Breast epithelium (tissue), 4 donors: Measurements from ENCODE around the gene EIF3I. TPM values are rescaled to one million over a fixed set of nuclear protein-coding genes. Genes with fewer than 3 reads are reported as not detected.

ENCODE experiments used
- DNase-seq, 2 donors: peaks; one replicate each; pipeline ENCODE4 v3.0.0-alpha.2; 2019; ENCODE audit warnings: low spot score in 2 of 2
- H3K27ac ChIP-seq, 2 donors: fragments of 200-600 bp; sonication (generic) in 1 of 2; one replicate each; pipeline ENCODE4 v1.5.1; 2016 to 2019; ENCODE audit warnings: mild to moderate bottlenecking in 1 of 2
- H3K27me3 ChIP-seq, 2 donors: fragments of 200-600 bp; sonication (generic) in 1 of 2; one replicate each; pipeline versions ENCODE4 v1.5.1 to v1.6.0; 2017 to 2019; ENCODE audit warnings: control low read depth in 1 of 2, mild to moderate bottlenecking in 1 of 2
- H3K36me3 ChIP-seq: fragments of 200-600 bp; one replicate; pipeline ENCODE4 v1.5.1; 2019
- H3K4me1 ChIP-seq, 2 donors: fragments of 200-600 bp; sonication (generic); one replicate each; pipeline ENCODE4 v1.5.1; 2016 to 2019; ENCODE audit warnings: control low read depth in 1 of 2
- H3K4me3 ChIP-seq, 3 donors: fragments of 200-600 bp; sonication (generic); 1 replicate in 2 of 3; 2 replicates in 1 of 3; pipeline ENCODE4 v1.5.1; 2016 to 2019; ENCODE audit warnings: mild to moderate bottlenecking in 3 of 3, moderate library complexity in 2 of 3
- H3K9me3 ChIP-seq, 2 donors: fragments of 200-600 bp; sonication (generic) in 1 of 2; one replicate each; pipeline ENCODE4 v1.5.1; 2016 to 2019; ENCODE audit warnings: control low read depth in 1 of 2
- CTCF ChIP-seq, 3 donors: fragments of 450-650 bp; IDR thresholded peaks; one replicate each; pipeline ENCODE4 v1.5.1; 2016 to 2017; ENCODE audit warnings: antibody characterized with exemption in 3 of 3, mild to moderate bottlenecking in 3 of 3, moderate library complexity in 3 of 3
- POLR2A ChIP-seq: fragments of 450-650 bp; IDR thresholded peaks from one replicate; pipeline ENCODE4 v1.6.1; 2016; ENCODE audit warnings: antibody characterized with exemption, mild to moderate bottlenecking, moderate library complexity
- POLR2AphosphoS5 ChIP-seq, 3 donors: sonication (generic); formaldehyde crosslinking; IDR thresholded peaks; one replicate each; pipeline ENCODE4 v1.6.1; 2017; ENCODE audit warnings: antibody characterized with exemption in 3 of 3
- intact Hi-C: fragments of 100-400 bp; cut with DNase I; formaldehyde crosslinking; loops from one replicate; pipeline ENCODE4 v1.15.1; 2023; ENCODE audit warnings: low total_unique reads
- total RNA-seq, 3 donors: library from RNA; depleted of rRNA; stranded (reverse); fragments of >200 nt; gene quantifications; one replicate each; pipeline ENCODE4 v1.1.0, GENCODE V29; 2016

The EIF3I gene
- total RNA-seq, 3 donors from 2014 or later: 177 to 222 (median 190) TPM

DNA sequence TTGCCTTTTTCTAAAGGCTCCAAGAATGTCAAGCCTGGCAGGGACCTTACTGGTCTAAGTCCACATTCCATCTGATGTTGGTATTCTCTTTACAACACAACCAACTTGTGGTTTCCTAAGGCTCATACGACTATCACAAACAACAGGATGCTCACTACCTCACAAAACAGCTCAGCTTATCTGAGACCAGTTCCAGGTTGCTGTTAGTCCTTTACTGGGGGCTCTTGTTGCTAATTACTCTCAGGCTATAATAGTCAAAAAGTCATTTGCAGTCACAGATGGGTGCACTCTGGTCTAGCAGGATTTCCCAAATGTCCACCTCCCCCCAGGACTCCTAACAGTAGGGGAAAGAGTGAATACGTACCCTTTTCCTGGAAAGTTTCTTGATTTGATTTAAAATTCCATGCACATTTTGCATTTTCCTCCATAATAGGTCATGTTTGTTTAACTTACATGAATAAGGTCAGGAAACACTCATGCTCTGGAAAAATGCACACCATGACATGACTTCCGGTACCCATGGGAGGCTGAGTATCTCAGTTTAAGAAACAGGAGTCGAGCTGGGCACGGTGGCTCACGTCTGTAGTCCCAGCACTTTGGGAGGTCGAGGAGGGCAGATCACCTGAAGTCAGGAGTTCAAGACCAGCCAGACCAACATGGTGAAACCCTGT lies 44.8 kb downstream of the EIF3I start:
- Histone ChIP-seq H3K4me1 (no peaks in the 10 kb centered on the region), H3K27ac (no peak overlapping the region), H3K9me3 (no peaks in the 10 kb centered on the region), H3K27me3 (no peaks in the 10 kb centered on the region), H3K4me3 (no peak overlapping the region), H3K36me3 (no peaks in the 10 kb centered on the region)
- intact Hi-C loops: no loop called here
- TF ChIP-seq POLR2AphosphoS5 (IDR thresholded peaks at IDR 0.05) (no peak), CTCF (IDR thresholded peaks at IDR 0.05) (no peak), POLR2A (no peak)
- no peak for DNase-seq

GRCh38 chr1:32269744-32270143 lies 47.5 kb downstream of the EIF3I start:
- no peak overlapping the region for H3K27ac ChIP-seq
- peaks cover 0 to 1% of the 10 kb centered on the region in 2 donors for H3K27me3 ChIP-seq
- DNase-seq: no peak
- H3K4me1 ChIP-seq: no peaks in the 10 kb centered on the region
- H3K9me3 ChIP-seq: no peaks in the 10 kb centered on the region
- H3K4me3 ChIP-seq: no peak overlapping the region
- intact Hi-C loops: no loop called here
- TF ChIP-seq POLR2AphosphoS5 (IDR thresholded peaks at IDR 0.05) (no peak), CTCF (IDR thresholded peaks at IDR 0.05) (no peak), POLR2A (no peak)
- H3K36me3 ChIP-seq: no peaks in the 10 kb centered on the region

- no peaks in the 10 kb centered on the region for H3K36me3 ChIP-seq
- TF ChIP-seq POLR2AphosphoS5 (IDR thresholded peaks at IDR 0.05): no peak
- no peak for TF ChIP-seq CTCF (IDR thresholded peaks at IDR 0.05)
- no peak for TF ChIP-seq POLR2A
- no peaks in the 10 kb centered on the region for H3K9me3 ChIP-seq
- DNase-seq: no peak
- peaks cover 0 to 7% of the 10 kb centered on the region in 2 donors for H3K27me3 ChIP-seq
- H3K27ac ChIP-seq: no peak overlapping the region
- H3K4me3 ChIP-seq: no peak overlapping the region
- intact Hi-C loops: no loop called here
- H3K4me1 ChIP-seq: no peaks in the 10 kb centered on the region
Observed at GRCh38 chr1:32272557-32273390, 50.6 kb downstream of the EIF3I start.

- Histone ChIP-seq H3K36me3 (no peaks in the 10 kb centered on the region), H3K4me1 (no peaks in the 10 kb centered on the region), H3K4me3 (no peak overlapping the region), H3K9me3 (no peaks in the 10 kb centered on the region), H3K27me3 (peaks cover 0 to 7% of the 10 kb centered on the region in 2 donors), H3K27ac (no peak overlapping the region)
- TF ChIP-seq CTCF (IDR thresholded peaks at IDR 0.05): no peak
- no peak for TF ChIP-seq POLR2A
- intact Hi-C loops: no loop called here
- no peak for DNase-seq
Observed at GRCh38 chr1:32273391-32274208, 51.4 kb downstream of the EIF3I start.
